Naive thymus-derived CD4-positive, alpha-beta T cell (primary cell): ENCODE measurements around the gene MTO1. TPM values are rescaled to one million over a fixed set of nuclear protein-coding genes. Genes with fewer than 3 reads are reported as not detected.

Experiments used
- ATAC-seq: fragments of 150-1000 bp; cut with Tn5 transposase; 2 replicates; pipeline ENCODE4 v1.10.0; 2021; ENCODE audit warnings: mild to moderate bottlenecking, moderate library complexity
- CTCF ChIA-PET: fragments of 350-600 bp; sonication (Branson Sonifier 250); formaldehyde crosslinking; loops from one replicate; lab custom pipeline; 2021; ENCODE audit warnings: antibody characterized with exemption; lab: Charles Lee
- POLR2A ChIA-PET: fragments of 350-600 bp; sonication (Branson Sonifier 250); formaldehyde crosslinking; loops from one replicate; lab custom pipeline; 2021; ENCODE audit warnings: antibody characterized with exemption, inconsistent platforms; lab: Charles Lee
- DNase-seq, 9 donors: peaks; one replicate each; pipeline versions ENCODE4 v3.0.0 to v3.0.0-alpha.2; 2020 to 2022; ENCODE audit warnings: mixed read lengths in 1 of 9
- H3K27ac ChIP-seq: one replicate; pipeline ENCODE4 v1.7.0; 2013; ENCODE audit warnings: mild to moderate bottlenecking, low read depth, low read length, moderate library complexity
- H3K27me3 ChIP-seq, 2 donors: one replicate each; pipeline ENCODE4 v1.7.0; 2013; ENCODE audit warnings: low read length in 2 of 2, mild to moderate bottlenecking in 2 of 2, moderate library complexity in 2 of 2; ENCODE audit not compliant: control insufficient read depth in 2 of 2, insufficient read depth in 2 of 2
- H3K36me3 ChIP-seq, 3 experiments: 1 replicate in 2 of 3; 2 replicates in 1 of 3; pipeline ENCODE4 v1.7.0; 2013; ENCODE audit warnings: low read length in 3 of 3, mild to moderate bottlenecking in 3 of 3, moderate library complexity in 1 of 3; ENCODE audit not compliant: insufficient read depth in 3 of 3, control insufficient read depth in 2 of 3
- H3K4me1 ChIP-seq, 2 donors: one replicate each; pipeline ENCODE4 v1.7.0; 2013; ENCODE audit warnings: low read length in 2 of 2, mild to moderate bottlenecking in 2 of 2, moderate library complexity in 1 of 2; ENCODE audit not compliant: control insufficient read depth in 2 of 2, insufficient read depth in 2 of 2
- H3K4me3 ChIP-seq: 2 replicates; pipeline ENCODE4 v1.7.0; 2013; ENCODE audit warnings: mild to moderate bottlenecking, low read length
- H3K9me3 ChIP-seq, 3 experiments: 1 replicate in 2 of 3; 2 replicates in 1 of 3; pipeline ENCODE4 v1.7.0; 2013; ENCODE audit warnings: low read length in 3 of 3; ENCODE audit not compliant: control insufficient read depth in 2 of 3
- H3K27ac Mint-ChIP-seq, 9 donors: one replicate each; pipeline ENCODE4 v1.8.0; 2020 to 2022; ENCODE audit warnings: mixed read lengths in 9 of 9, mild to moderate bottlenecking in 8 of 9, moderate library complexity in 5 of 9, inconsistent platforms in 2 of 9
- H3K27me3 Mint-ChIP-seq, 5 donors: one replicate each; pipeline ENCODE4 v1.8.0; 2021 to 2022; ENCODE audit warnings: mixed read lengths in 5 of 5, mild to moderate bottlenecking in 1 of 5
- H3K36me3 Mint-ChIP-seq, 5 donors: one replicate each; pipeline ENCODE4 v1.8.0; 2020 to 2022; ENCODE audit warnings: mixed read lengths in 5 of 5, mild to moderate bottlenecking in 3 of 5, inconsistent platforms in 1 of 5
- H3K4me1 Mint-ChIP-seq, 7 donors: one replicate each; pipeline ENCODE4 v1.8.0; 2020 to 2022; ENCODE audit warnings: mixed read lengths in 7 of 7, mild to moderate bottlenecking in 3 of 7, inconsistent platforms in 1 of 7
- H3K4me3 Mint-ChIP-seq, 10 donors: one replicate each; pipeline ENCODE4 v1.8.0; 2020 to 2022; ENCODE audit warnings: mild to moderate bottlenecking in 10 of 10, mixed read lengths in 10 of 10, moderate library complexity in 6 of 10, inconsistent platforms in 2 of 10
- H3K9me3 Mint-ChIP-seq, 11 donors: one replicate each; pipeline ENCODE4 v1.8.0; 2020 to 2022; ENCODE audit warnings: mixed read lengths in 11 of 11, mild to moderate bottlenecking in 4 of 11, inconsistent platforms in 1 of 11, moderate library complexity in 1 of 11
- intact Hi-C, 2 donors: fragments of 100-400 bp; cut with micrococcal nuclease; formaldehyde crosslinking; loops; one replicate each; pipeline ENCODE4 v1.15.1; 2023
- polyA plus RNA-seq, 2 donors: library from polyadenylated mRNA; unstranded; fragments of 300-500 nt; fragmentation: Illumina TruSeq; gene quantifications; one replicate each; pipeline ENCODE4 v1.2.3, GENCODE V29; 2021
- total RNA-seq, 6 experiments: library from RNA in 5 of 6; stranded (reverse) in 5 of 6; gene quantifications; 1 replicate in 5 of 6; 2 replicates in 1 of 6; pipeline ENCODE4 v1.2.3 and lab custom pipeline; 2021 to 2026

MTO1 gene
- total and polyA plus RNA-seq, 7 experiments from 2014 or later, result 27.2 to 92.0 (median 44.6) TPM

DNA sequence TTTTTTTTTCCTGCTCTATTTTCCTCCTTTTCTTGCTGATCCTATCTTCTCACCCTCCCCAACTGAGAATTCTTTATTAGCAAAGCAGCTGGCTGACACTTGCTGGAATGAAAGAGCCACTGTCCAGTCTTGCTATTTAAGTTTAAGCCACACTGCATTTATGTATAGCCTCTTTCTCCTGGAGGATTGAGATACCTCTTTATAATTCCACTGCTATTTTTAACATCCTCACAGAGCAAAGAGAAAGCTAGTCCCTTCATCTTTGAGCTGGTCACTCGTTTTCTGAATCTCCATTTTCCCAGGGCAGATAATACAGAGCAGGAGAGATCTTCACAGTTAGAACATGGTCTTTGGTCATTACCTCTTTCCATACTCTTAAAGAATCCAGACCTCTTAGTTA is 95.3 kb downstream of the MTO1 start:
- intact Hi-C loops, result no loop called here
- CTCF ChIA-PET, result no interaction called here
- no peak overlapping the region for H3K4me3 ChIP-seq
- Mint-ChIP-seq H3K4me3 (no peak overlapping the region), H3K27ac (no peak overlapping the region), H3K36me3 (no peaks in the 10 kb centered on the region), H3K4me1 (peaks cover 0 to 6% (median 0%) of the 10 kb centered on the region in 7 donors), H3K9me3 (peaks cover 0 to 2% (median 0%) of the 10 kb centered on the region in 11 donors), H3K27me3 (no peaks in the 10 kb centered on the region)
- ATAC-seq, result no peak
- POLR2A ChIA-PET, result no interaction called here
- no peak for DNase-seq
- no peaks in the 10 kb centered on the region for H3K4me1 ChIP-seq
- no peaks in the 10 kb centered on the region for H3K36me3 ChIP-seq
- no peak overlapping the region for H3K27ac ChIP-seq
- no peaks in the 10 kb centered on the region for H3K9me3 ChIP-seq
- no peaks in the 10 kb centered on the region for H3K27me3 ChIP-seq

Other genes starting within 250 kb of the MTO1 start
- gene KHDC1L, start 236.2 kb upstream of the MTO1 start, total RNA-seq, result not detected
- not detected for gene KHDC1L, start 236.2 kb upstream of the MTO1 start, polyA plus RNA-seq
- 1 to 10 TPM in 2 of 5 experiments, under 1 TPM in 3; 0.46 to 3.7 (median 0.66) TPM for gene KHDC1, start 198.5 kb upstream of the MTO1 start, total RNA-seq
- 1 to 10 TPM; 1.0 to 1.2 TPM for gene KHDC1, start 198.5 kb upstream of the MTO1 start, polyA plus RNA-seq
- gene DPPA5, start 107.5 kb upstream of the MTO1 start, total RNA-seq, result not detected
- gene DPPA5, start 107.5 kb upstream of the MTO1 start, polyA plus RNA-seq, result not detected
- gene KHDC3L, start 99.1 kb upstream of the MTO1 start, total RNA-seq, result not detected
- not detected for gene KHDC3L, start 99.1 kb upstream of the MTO1 start, polyA plus RNA-seq
- gene OOEP, start 91.8 kb upstream of the MTO1 start, total RNA-seq, result 1 to 10 TPM in 1 of 5 experiments, not detected in 4; 1.2 TPM
- gene OOEP, start 91.8 kb upstream of the MTO1 start, polyA plus RNA-seq, result not detected
- 1 to 10 TPM in 1 of 5 experiments, under 1 TPM in 3, not detected in 1; 0.32 to 2.4 (median 0.59) TPM for gene DDX43, start 66.9 kb upstream of the MTO1 start, total RNA-seq
- gene DDX43, start 66.9 kb upstream of the MTO1 start, polyA plus RNA-seq, result under 1 TPM; 0.29 to 0.38 TPM
- gene CGAS, start 9.4 kb upstream of the MTO1 start, total RNA-seq, result 10 to 100 TPM in 1 of 5 experiments, 1 to 10 TPM in 4; 4.7 to 45.7 (median 6.5) TPM
- 1 to 10 TPM; 2.2 to 2.9 TPM for gene CGAS, start 9.4 kb upstream of the MTO1 start, polyA plus RNA-seq
- gene EEF1A1, start 59.3 kb downstream of the MTO1 start, total RNA-seq, result over 10,000 TPM in 4 of 5 experiments, 1,000 to 10,000 TPM in 1; 8,219 to 15,585 (median 15,428) TPM
- gene EEF1A1, start 59.3 kb downstream of the MTO1 start, polyA plus RNA-seq, result over 10,000 TPM; 14,298 to 15,495 TPM
- gene SLC17A5, start 192.3 kb downstream of the MTO1 start, total RNA-seq, result 10 to 100 TPM in 2 of 5 experiments, 1 to 10 TPM in 3; 6.0 to 13.8 (median 8.9) TPM
- gene SLC17A5, start 192.3 kb downstream of the MTO1 start, polyA plus RNA-seq, result 1 to 10 TPM; 7.9 to 8.6 TPM
- 10 to 100 TPM in 1 of 5 experiments, 1 to 10 TPM in 2, under 1 TPM in 2; 0.54 to 12.3 (median 1.2) TPM for gene CD109, start 234.5 kb downstream of the MTO1 start, total RNA-seq
- under 1 TPM; 0.20 to 0.31 TPM for gene CD109, start 234.5 kb downstream of the MTO1 start, polyA plus RNA-seq